Measurements from ENCODE around the gene B3GLCT.

The B3GLCT gene

DNA sequence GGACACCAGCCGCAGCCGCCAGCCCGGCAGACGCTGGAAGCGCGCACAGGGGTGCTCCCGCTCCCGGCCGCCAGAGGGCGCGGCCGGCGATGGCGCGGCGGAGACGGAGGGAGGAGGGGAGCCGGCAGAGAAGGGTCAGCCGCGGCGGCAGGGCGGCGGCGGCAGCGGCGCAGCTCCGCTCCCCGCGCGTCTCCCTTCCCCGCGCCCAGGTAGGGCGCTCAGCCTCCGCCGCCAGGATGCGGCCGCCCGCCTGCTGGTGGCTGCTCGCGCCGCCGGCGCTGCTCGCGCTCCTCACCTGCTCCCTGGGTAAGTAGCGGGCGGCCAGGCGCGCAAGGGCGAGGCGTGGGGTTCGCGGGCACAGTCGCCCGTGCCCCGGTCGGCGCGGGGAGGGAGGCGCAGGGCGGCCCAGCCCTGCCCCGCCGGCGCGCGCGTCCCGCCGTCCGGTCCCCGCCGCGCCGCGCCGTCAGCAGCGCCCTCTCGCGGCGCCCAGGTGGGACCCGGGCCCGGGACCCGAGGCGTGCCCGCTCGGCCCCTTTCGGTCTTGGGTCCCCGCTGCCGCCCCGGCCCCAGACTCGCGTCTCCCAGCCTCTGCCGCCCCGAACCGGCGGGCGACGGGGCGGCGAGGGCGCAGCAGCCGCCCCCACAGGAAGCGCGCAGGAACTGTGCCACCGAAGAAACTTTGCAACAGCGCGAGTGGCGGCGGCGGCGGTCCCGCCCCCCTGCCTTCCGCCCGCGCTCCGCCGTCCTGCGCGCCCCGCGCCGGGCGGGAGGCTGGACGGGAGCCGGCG, at the start of gene B3GLCT:
Gene B3GLCT, plus strand, starts transcription at position 127 of the 788 bp plus-strand sequence. Its CDS starts 110 bp downstream, at position 237.
- TF ChIP-seq, protein P1, sequence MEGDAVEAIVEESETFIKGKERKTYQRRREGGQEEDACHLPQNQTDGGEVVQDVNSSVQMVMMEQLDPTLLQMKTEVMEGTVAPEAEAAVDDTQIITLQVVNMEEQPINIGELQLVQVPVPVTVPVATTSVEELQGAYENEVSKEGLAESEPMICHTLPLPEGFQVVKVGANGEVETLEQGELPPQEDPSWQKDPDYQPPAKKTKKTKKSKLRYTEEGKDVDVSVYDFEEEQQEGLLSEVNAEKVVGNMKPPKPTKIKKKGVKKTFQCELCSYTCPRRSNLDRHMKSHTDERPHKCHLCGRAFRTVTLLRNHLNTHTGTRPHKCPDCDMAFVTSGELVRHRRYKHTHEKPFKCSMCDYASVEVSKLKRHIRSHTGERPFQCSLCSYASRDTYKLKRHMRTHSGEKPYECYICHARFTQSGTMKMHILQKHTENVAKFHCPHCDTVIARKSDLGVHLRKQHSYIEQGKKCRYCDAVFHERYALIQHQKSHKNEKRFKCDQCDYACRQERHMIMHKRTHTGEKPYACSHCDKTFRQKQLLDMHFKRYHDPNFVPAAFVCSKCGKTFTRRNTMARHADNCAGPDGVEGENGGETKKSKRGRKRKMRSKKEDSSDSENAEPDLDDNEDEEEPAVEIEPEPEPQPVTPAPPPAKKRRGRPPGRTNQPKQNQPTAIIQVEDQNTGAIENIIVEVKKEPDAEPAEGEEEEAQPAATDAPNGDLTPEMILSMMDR (IDR thresholded peaks at IDR 0.05), result peak; percentile 69

DNA sequence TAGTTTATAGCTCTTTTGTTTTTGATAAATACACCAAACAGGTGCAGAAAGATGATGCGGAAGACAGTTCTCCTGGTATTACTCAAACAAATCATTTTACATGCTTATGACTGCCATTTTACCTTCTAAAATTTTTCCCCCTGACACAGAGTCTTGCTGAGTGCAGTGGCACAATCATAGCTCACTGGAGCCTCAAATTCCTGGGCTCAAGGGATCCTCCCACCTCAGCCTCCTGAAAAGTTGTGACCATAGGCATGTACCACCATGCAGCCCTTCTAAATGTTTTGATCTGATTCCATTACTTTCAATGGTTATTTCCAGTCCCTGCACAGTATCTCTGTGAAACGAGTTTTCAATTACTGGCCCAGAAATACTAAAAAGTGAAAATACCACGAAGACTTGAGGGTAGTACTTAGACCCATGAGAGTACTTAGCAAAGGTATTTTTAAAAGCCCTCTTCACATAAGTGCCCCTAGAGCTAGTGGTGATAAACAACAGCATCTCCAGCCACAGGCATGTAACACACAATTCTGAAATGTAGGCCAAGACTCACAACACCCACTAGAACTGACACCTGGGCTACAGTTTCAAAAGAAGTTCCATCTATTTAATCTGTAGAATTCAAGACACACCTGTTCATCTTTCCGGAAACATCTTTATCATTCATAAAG, 49.3 kb upstream of the B3GLCT start:
- TF ChIP-seq, protein P1 (IDR thresholded peaks at IDR 0.05), result no peak

DNA sequence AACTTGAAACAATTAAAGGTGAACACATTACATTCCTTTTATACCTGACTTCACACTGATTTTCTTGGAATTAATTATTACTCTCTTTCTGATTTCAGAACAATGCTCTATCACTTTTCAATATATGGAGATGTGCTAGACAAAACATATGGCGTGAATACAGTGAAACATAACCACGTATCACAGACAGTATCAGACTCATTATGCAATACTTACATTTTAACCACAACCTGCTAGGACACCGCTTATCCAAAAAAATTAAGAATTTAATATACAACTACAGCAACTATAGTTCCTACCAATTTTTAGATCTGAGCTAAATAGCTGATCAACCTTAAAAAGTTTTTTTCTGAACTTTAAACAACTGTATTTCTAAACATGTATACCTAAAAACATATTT, 47.9 kb upstream of the B3GLCT start:
- TF ChIP-seq, protein P1 (IDR thresholded peaks at IDR 0.05), result no peak

DNA sequence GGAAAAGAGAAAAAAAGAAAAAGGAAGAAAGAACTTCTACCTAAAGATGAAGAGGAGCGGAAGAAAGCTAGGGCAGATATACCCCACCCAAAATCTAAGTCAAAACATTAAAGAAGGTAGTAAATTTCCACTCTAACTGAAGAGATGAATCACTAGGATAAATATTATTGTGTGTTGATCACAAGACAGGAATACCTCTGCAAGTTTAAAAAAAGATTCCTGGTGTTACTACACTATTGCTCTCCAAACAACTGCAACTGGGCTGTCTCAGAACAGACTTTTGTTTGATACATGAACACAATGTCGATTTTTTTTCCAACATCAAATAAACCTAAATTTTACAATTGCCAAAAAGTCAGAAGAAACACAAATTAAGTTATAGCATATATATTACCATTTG, 44.8 kb upstream of the B3GLCT start:
- TF ChIP-seq, protein P1 (IDR thresholded peaks at IDR 0.05), result no peak

DNA sequence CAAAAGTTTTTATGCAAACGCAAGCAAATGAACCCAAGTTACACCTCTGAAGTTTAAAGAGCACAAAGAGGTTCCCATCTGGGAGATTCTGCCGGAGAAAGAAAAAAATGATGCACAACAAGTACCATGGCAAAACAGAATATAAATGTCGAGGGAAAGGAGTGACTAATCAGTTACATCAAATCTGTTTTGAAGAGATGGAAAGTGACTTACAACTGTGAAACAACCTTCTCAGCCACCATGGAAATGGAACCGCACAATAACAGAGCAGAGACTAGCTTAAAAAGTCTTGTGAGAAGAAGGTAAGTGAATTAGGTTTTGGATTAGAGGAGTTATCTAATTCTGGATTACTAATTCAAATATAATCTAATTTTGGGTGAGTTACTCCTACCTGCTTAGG, 40.5 kb upstream of the B3GLCT start:
- TF ChIP-seq, protein P1 (IDR thresholded peaks at IDR 0.05), result no peak

DNA sequence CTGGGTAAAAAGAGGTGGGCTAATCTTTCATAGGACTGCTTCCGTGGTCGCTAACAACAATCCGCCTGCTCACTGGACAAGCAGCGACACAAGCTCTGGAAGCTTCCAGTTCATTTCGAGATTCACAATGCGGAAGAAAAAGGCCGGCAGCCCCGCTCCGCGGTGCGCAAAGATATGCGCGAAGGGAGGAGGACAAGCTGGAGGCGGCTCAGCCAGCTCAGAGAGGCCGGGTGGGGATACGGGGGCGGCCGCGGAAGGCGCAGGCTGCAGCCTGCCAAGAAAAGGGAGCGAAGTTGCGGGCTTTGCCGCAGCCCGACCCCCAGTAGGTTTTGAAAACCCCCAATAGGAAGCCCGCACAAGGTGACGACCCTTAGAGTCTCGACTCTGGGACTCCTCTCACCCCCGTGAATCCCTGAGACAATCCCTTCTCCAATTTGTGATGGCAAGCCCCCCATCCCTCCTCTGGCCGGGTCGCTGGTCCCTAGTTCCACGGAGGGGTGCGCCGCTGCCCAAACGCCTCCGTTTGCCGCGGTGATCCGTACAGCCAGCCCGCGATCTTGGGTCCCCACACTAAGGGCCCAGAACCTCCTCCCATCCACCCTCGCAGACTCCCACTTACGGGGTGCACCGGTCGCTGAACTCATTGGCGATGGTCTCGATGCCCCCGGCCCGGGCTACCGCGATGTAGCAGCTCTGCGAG, 38.8 kb upstream of the B3GLCT start:
- TF ChIP-seq, protein P1 (IDR thresholded peaks at IDR 0.05), result no peak

DNA sequence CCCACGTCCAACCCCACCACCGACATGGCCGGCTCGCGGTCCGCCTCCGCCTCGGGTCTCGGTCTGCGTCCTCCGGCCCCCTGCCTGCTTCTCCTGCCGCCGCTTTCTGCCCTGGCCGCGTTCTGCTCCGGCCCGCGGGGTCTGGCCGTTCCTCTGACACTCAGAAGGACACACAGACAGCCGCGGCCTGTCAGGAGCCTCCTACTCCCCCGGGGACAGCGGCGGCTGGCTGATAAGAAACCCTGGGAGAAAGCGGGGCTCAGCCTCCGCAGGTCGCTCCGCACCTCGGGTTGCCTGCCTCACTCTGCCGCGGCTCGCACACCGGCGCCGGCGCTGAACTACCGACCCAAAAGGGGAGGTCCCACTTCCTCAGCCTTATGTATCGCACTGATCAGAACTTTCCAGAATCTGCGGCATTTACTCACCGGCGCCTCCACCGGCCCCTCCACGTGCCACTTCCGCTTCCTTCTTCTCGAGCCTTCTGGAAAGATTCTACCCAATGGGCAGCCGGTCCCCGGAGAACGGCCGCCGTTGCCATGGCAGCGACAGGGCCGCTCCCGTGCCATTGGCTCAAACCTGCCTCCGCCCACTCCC, 38.1 kb upstream of the B3GLCT start, which contains the start of gene HSPH1:
Gene HSPH1, minus strand, starts transcription at position 348 of the 594 bp plus-strand sequence. Its CDS starts 322 bp downstream, at position 26.
- TF ChIP-seq, protein P1 (IDR thresholded peaks at IDR 0.05), result no peak

All from LNCAP (cell line).